WERI-Rb-1 (cell line): ENCODE measurements around the gene RNF220.
"Not testable (repeated sequence)": the region's sequence is repeated elsewhere in the genome, so short reads cannot be mapped to it uniquely, and the experiment has no call there.

Source experiments
- DNase-seq: peaks from one replicate; pipeline ENCODE4 v3.0.0-alpha.2; 2020
- H3K27ac ChIP-seq: fragments of 250-450 bp; sonication (Bioruptor Pico); 2 replicates; pipeline ENCODE4 v1.5.1; 2020; ENCODE audit warnings: mild to moderate bottlenecking, moderate library complexity
- H3K27me3 ChIP-seq: fragments of 250-450 bp; sonication (Bioruptor Pico); 2 replicates; pipeline ENCODE4 v1.5.1; 2021; ENCODE audit warnings: mild to moderate bottlenecking, low read depth, moderate library complexity; ENCODE audit not compliant: insufficient read depth, severe bottlenecking
- H3K36me3 ChIP-seq: fragments of 250-450 bp; sonication (Bioruptor Pico); 2 replicates; pipeline ENCODE4 v1.5.1; 2020; ENCODE audit warnings: mild to moderate bottlenecking, moderate library complexity
- H3K4me3 ChIP-seq: 2 replicates; pipeline ENCODE4 v1.5.1; 2011; ENCODE audit warnings: low read depth, mild to moderate bottlenecking, control low read depth, low read length
- H3K9me3 ChIP-seq: fragments of 250-450 bp; sonication (Bioruptor Pico); 2 replicates; pipeline ENCODE4 v1.5.1; 2021; ENCODE audit warnings: mild to moderate bottlenecking, moderate library complexity; ENCODE audit not compliant: severe bottlenecking
- TF ChIP-seq, protein P1 (sequence below): IDR thresholded peaks from 2 replicates; pipeline ENCODE4 v1.5.1; 2011; ENCODE audit warnings: low read depth, mild to moderate bottlenecking, control low read depth, inconsistent platforms, low read length

Gene RNF220

DNA sequence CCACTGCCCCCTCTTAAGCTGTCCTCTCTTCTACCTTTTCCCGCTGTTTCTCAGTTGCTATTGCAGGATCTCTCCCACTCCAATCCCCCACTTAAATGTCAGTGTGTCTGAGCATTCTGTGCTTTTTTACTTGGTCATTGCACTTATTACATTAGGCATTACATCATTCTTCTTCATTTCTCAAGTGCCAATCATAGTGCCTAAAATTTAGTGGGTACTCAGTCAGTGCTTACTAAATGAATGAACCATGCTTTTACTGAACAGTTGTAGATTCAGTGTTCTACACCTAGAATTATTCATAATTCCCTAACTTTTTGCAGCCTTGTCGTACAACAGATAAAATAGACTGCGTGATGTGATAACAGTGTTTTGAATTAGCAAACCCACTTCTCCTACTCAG is 288.8 kb downstream of the RNF220 start:
- Histone ChIP-seq H3K27ac (no peak overlapping the region), H3K27me3 (no peaks in the 10 kb centered on the region), H3K36me3 (no peaks in the 10 kb centered on the region), H3K4me3 (no peak overlapping the region), H3K9me3 (no peaks in the 10 kb centered on the region)
- DNase-seq: no peak
- TF ChIP-seq, protein P1, sequence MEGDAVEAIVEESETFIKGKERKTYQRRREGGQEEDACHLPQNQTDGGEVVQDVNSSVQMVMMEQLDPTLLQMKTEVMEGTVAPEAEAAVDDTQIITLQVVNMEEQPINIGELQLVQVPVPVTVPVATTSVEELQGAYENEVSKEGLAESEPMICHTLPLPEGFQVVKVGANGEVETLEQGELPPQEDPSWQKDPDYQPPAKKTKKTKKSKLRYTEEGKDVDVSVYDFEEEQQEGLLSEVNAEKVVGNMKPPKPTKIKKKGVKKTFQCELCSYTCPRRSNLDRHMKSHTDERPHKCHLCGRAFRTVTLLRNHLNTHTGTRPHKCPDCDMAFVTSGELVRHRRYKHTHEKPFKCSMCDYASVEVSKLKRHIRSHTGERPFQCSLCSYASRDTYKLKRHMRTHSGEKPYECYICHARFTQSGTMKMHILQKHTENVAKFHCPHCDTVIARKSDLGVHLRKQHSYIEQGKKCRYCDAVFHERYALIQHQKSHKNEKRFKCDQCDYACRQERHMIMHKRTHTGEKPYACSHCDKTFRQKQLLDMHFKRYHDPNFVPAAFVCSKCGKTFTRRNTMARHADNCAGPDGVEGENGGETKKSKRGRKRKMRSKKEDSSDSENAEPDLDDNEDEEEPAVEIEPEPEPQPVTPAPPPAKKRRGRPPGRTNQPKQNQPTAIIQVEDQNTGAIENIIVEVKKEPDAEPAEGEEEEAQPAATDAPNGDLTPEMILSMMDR: no peak

DNA sequence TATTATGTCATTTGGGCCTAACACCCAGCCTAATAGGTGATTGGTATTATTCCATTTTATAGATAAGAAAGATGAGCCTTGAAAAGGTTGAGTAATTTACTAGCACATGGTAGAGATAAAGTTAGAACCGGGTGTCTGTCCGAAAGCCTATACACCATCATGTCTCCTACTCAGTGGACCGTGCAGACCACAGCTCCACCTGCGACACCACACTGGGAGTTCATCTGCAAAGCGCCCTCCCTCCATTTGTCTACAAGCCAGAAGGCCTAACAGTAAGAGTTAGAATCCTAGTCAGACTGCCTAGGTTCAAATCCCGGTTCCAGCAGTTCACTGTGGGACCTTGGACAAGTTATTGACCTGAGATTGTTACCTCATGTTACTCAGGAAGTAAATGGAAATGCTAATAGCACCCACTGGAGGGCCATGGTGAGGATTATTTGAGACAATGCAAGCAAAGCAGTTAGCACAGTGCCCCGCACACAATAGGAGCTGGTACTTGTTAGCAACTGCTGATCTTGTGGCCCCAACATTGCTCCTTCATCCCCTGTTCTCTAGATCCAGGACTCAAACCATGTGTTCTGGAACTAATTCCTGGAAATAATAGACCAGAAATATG is 289.9 kb downstream of the RNF220 start:
- no peak for DNase-seq
- no peaks in the 10 kb centered on the region for H3K36me3 ChIP-seq
- H3K4me3 ChIP-seq: no peak overlapping the region
- H3K9me3 ChIP-seq: no peaks in the 10 kb centered on the region
- no peaks in the 10 kb centered on the region for H3K27me3 ChIP-seq
- TF ChIP-seq, protein P1: no peak
- no peak overlapping the region for H3K27ac ChIP-seq

DNA sequence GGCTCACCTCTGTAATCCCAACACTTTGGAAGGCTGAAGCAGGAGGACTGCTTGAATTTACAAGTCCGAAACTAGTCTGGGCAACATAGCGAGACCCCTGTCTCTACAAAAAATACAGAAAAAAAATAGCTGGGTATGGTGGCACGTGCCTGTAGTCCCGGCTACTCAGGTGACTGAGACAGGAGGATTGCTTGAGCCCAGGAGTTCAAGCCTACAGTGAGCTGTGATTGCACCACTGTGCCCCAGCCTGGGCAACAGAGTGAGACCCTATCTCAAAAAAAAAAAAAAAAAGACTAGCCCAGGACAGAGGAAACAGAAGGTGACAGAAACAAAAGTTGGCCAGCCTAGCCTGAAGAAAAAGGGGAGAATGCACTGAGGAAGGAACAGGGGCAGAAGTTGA is 290.6 kb downstream of the RNF220 start:
- H3K9me3 ChIP-seq: no peaks in the 10 kb centered on the region
- DNase-seq: no peak
- TF ChIP-seq, protein P1: no peak
- no peak overlapping the region for H3K27ac ChIP-seq
- no peaks in the 10 kb centered on the region for H3K27me3 ChIP-seq
- H3K36me3 ChIP-seq: no peaks in the 10 kb centered on the region
- no peak overlapping the region for H3K4me3 ChIP-seq

DNA sequence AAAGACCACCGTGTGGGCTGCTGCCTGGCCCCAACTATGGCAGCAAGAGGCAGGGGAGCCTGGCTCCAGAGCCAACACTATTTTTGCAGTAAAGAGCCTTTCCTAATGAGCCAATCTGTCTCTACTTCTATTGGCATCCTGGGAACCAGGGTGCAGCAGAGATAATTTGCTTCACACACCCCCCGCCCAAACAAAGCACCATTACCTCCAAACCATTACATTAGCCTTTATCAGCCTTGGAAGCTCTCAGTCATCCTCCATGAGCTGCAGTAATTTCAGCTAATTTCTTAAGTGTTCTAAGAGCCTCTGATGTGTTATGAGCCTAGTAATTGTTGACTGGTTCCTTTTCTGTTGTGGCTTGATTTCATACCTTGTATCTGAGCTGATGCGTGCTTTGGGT is 291.0 kb downstream of the RNF220 start:
- DNase-seq: no peak
- Histone ChIP-seq H3K27me3 (no peaks in the 10 kb centered on the region), H3K9me3 (no peaks in the 10 kb centered on the region), H3K27ac (no peak overlapping the region), H3K4me3 (no peak overlapping the region), H3K36me3 (no peaks in the 10 kb centered on the region)
- TF ChIP-seq, protein P1: no peak

DNA sequence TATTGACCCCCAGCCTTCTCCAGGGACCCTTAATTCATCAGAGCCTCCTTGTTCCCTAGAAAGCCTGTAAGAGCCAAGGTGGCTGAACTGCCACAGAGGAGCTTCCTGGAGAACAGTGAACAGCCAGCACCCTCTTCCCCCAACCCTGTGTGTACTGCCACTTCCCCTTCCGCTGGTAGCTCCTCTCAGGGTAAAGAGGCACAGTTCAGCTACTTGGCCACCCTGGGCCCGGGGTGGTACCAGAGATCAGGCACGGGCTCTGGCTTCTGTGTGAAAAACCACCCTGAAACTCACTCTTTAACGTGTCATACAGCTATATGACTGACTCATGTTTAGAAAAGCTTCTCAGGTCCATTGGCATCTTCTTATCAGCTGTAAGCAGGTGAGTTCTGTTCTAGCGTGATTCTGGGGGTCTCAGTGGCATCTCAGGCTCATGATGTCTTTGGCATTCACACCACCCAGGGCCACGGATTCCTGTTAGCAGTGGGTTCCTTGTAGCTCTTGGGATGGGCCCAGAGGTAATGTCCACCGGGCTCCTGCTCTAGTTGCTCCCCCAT is 291.8 kb downstream of the RNF220 start:
- no peak overlapping the region for H3K4me3 ChIP-seq
- TF ChIP-seq, protein P1: no peak
- no peak overlapping the region for H3K27ac ChIP-seq
- no peaks in the 10 kb centered on the region for H3K36me3 ChIP-seq
- H3K27me3 ChIP-seq: no peaks in the 10 kb centered on the region
- H3K9me3 ChIP-seq: no peaks in the 10 kb centered on the region
- DNase-seq: no peak

DNA sequence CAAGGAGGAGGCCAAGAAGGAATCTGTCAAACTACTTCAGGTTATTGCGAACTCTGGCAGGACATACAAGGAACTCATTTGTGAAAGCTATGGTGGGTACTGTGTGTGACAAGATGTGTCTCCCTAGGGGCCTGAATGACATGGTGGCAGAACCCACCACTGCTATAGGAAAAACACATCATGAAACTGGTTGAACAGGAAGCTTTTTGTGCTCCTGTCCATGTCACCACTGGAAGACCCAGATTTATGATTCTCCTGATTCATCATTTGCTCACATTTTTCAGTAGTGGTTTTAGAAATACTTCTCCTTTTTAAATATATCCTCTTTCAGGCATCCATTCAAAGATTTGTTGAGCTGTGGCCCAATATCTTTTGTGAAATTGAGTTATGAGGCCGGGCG is 293.1 kb downstream of the RNF220 start:
- Histone ChIP-seq H3K9me3 (no peaks in the 10 kb centered on the region), H3K27me3 (no peaks in the 10 kb centered on the region), H3K36me3 (no peaks in the 10 kb centered on the region), H3K4me3 (no peak overlapping the region), H3K27ac (no peak overlapping the region)
- TF ChIP-seq, protein P1: no peak
- no peak for DNase-seq

DNA sequence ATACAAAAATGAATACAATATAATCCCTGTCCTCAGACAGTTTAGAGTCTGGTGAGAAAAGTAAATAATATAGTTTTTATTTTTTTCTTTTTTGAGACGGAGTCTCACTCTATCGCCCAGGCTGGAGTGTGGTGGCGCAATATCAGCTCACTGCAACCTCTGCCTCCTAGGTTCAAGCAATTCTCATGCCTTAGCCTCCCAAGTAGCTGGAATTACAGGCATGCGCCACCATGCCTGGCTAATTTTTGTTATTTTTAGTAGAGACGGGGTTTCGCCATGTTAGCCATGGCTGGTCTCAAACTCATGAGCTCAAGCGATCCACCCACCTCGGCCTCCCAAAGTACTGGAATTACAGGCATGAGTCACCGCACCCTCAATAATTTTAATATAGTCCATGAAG is 294.3 kb downstream of the RNF220 start:
- H3K27ac ChIP-seq, DNase-seq, H3K27me3 ChIP-seq: not testable (repeated sequence)

More for the DNA sequence above, 294.3 kb downstream of the RNF220 start:
- not testable (repeated sequence) for H3K36me3 ChIP-seq, H3K4me3 ChIP-seq, H3K9me3 ChIP-seq
